ENCODE measurements around the gene SEC24C.

SEC24C gene

GRCh38 chr10:73742454-73742734 is 1.8 kb upstream of the SEC24C start:
- Mint-ChIP-seq H3K27ac (no peak overlapping the region), H3K36me3 (ENCODE audit: low read depth) (peaks cover 9% of the 10 kb centered on the region), H3K27me3 (ENCODE audit: low read depth, poor library complexity) (no peaks in the 10 kb centered on the region), H3K9me3 (no peaks in the 10 kb centered on the region), H3K4me3 (peak overlapping the region; percentile 99), H3K4me1 (peaks cover 34% of the 10 kb centered on the region)
- TF ChIP-seq CTCF (IDR thresholded peaks at IDR 0.05) = no peak
- DNase-seq = no peak

- TF ChIP-seq CTCF (IDR thresholded peaks at IDR 0.05) = no peak
- peak overlapping the region; percentile 100 for H3K27ac Mint-ChIP-seq
These were observed 756 bp upstream of the SEC24C start for GRCh38 chr10:73743327-73743904.

GRCh38 chr10:73744664-73744975 is 448 bp downstream of the SEC24C start:
- no peaks in the 10 kb centered on the region for H3K27me3 Mint-ChIP-seq (ENCODE audit: low read depth, poor library complexity)
- peak overlapping the region; percentile 99 for H3K4me3 Mint-ChIP-seq
- no peak for TF ChIP-seq CTCF (IDR thresholded peaks at IDR 0.05)
- DNase-seq = peak; percentile 76
- no peaks in the 10 kb centered on the region for H3K9me3 Mint-ChIP-seq
- H3K4me1 Mint-ChIP-seq = peaks cover 31% of the 10 kb centered on the region
- H3K36me3 Mint-ChIP-seq (ENCODE audit: low read depth) = peaks cover 13% of the 10 kb centered on the region
- H3K27ac Mint-ChIP-seq = peak overlapping the region; percentile 100

More at GRCh38 chr10:73743327-73743904, 756 bp upstream of the SEC24C start:
- Mint-ChIP-seq H3K36me3 (ENCODE audit: low read depth) (peaks cover 5% of the 10 kb centered on the region), H3K4me3 (peak overlapping the region; percentile 99), H3K4me1 (peaks cover 31% of the 10 kb centered on the region), H3K27me3 (ENCODE audit: low read depth, poor library complexity) (no peaks in the 10 kb centered on the region), H3K9me3 (no peaks in the 10 kb centered on the region)
- DNase-seq = no peak

- no peak for DNase-seq
- H3K36me3 Mint-ChIP-seq (ENCODE audit: low read depth) = peaks cover 27% of the 10 kb centered on the region
- no peaks in the 10 kb centered on the region for H3K9me3 Mint-ChIP-seq
- peak overlapping the region; percentile 38 for H3K4me3 Mint-ChIP-seq
- peaks cover 31% of the 10 kb centered on the region for H3K4me1 Mint-ChIP-seq
- no peak for TF ChIP-seq CTCF (IDR thresholded peaks at IDR 0.05)
- H3K27ac Mint-ChIP-seq = no peak overlapping the region
- no peaks in the 10 kb centered on the region for H3K27me3 Mint-ChIP-seq (ENCODE audit: low read depth, poor library complexity)
These were observed 2.5 kb downstream of the SEC24C start for GRCh38 chr10:73746721-73747120.

- Mint-ChIP-seq H3K27ac (no peak overlapping the region), H3K36me3 (ENCODE audit: low read depth) (peaks cover 48% of the 10 kb centered on the region), H3K4me3 (no peak overlapping the region), H3K4me1 (peaks cover 9% of the 10 kb centered on the region), H3K9me3 (no peaks in the 10 kb centered on the region), H3K27me3 (ENCODE audit: low read depth, poor library complexity) (no peaks in the 10 kb centered on the region)
- no peak for DNase-seq
- TF ChIP-seq CTCF (IDR thresholded peaks at IDR 0.05) = no peak
These were observed 6.6 kb downstream of the SEC24C start for GRCh38 chr10:73750819-73751218.

- Mint-ChIP-seq H3K4me3 (no peak overlapping the region), H3K27ac (no peak overlapping the region), H3K36me3 (ENCODE audit: low read depth) (peaks cover 46% of the 10 kb centered on the region), H3K9me3 (no peaks in the 10 kb centered on the region), H3K27me3 (ENCODE audit: low read depth, poor library complexity) (no peaks in the 10 kb centered on the region), H3K4me1 (peaks cover 14% of the 10 kb centered on the region)
- no peak for TF ChIP-seq CTCF (IDR thresholded peaks at IDR 0.05)
- DNase-seq = no peak
These were observed 12.0 kb downstream of the SEC24C start for GRCh38 chr10:73756183-73756582.
